GM19328 (cell line): ENCODE results near the gene SLC26A11.

ENCODE experiments used
- ATAC-seq: cut with Tn5 transposase; IDR thresholded peaks from one replicate; pipeline ENCODE4 v1.9.1; 2021; ENCODE audit warnings: mild to moderate bottlenecking, moderate library complexity; ENCODE audit not compliant: unreplicated experiment

Gene SLC26A11

DNA sequence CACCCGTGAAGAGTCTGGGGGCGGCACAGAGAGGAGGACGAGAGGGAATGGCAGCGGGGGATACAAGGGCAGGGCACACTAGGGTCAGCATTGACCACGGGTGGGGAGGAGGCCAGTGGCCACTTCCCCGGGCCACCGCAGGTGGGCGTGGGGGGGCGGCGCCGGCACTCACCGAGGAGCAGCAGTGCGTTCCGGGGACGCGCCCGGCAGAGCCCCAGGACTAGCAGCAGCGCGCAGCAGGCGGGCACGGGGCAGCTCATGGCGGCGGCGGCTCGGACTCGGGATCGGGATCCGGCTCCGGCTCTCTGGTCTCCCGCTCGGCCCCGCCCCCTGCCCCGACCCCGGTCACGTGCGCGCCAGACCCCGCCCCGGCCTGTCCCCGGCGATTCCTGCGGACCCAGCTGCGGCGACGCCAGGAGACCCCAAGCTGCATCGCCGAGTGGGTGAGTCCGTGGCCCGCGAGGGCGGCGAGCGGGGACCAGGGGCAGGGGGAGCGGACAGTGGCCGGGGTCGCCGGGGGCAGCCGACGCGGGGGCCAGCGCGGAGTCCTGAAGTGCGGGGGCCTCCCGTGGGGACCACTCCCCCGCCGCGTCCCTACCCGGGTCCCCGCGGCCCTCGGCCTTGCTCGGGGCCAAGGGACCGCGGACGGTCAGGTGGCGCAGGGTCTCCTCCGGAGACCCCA is at the start of gene SLC26A11, which contains the start of gene SGSH:
Gene SLC26A11, plus strand, starts transcription at position 374 of the 682 bp plus-strand sequence. CDS start 1,134 bp downstream, outside the sequence.
Gene SGSH, minus strand, starts transcription at position 280 of the 682 bp plus-strand sequence. Its CDS starts 20 bp downstream, at position 260.
- no peak for ATAC-seq

DNA sequence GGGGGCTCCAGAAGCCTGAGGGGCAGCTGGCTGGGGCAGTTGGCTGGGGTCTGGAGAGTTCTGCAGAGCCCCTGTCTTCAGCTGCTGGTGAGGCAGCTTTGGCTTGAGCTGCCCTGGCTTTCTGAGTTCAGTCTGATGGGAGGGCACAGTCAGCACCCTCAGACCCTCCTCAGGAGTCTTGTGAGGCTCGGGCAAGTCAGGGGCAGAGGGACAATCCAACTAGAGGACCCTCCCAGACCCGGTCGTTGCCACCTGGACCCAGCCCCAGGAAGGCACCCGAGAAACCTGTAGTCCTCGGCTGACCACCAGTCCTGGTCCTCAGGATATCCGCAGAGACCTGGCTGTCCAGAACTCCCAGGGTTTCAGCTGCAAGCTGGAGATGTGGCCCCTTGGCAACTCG is 48.5 kb upstream of the SLC26A11 start:
- no peak for ATAC-seq

DNA sequence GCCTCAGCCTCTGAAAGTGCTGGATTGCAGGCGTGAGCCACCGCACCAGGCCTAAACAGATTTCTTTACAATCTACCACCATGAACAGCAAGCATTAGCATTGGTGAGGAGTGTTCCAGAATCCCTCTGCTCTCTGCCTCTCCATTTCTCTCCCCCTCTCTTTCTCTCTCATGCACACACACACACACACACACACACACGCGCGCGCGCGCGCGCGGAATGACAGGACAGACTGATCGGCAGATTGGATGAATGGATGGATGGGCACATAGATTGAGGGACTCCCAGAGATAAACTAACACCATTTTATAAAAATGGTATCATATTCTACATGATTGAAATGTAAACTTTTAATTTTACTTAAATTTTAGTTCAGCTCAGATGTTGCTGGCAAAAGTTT is 47.1 kb upstream of the SLC26A11 start:
- no peak for ATAC-seq

DNA sequence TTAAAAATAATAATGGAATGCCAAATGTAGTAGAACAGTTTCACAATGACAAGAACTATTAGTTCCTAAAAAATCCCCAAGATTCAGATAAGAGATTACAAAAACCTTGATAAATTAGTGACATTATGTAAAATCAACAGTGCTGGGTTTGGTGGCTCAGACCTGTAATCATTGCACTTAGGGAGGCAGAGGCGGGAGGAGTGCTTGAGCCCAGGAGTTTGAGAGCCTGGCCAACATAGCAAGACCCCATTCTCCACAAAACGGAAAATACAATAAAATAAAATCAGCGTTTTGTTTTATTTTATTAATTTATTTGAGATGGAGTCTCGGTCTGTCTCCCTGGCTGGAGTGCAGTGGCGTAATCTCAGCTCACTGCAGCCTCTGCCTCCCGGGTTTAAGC is 46.3 kb upstream of the SLC26A11 start:
- no peak for ATAC-seq

DNA sequence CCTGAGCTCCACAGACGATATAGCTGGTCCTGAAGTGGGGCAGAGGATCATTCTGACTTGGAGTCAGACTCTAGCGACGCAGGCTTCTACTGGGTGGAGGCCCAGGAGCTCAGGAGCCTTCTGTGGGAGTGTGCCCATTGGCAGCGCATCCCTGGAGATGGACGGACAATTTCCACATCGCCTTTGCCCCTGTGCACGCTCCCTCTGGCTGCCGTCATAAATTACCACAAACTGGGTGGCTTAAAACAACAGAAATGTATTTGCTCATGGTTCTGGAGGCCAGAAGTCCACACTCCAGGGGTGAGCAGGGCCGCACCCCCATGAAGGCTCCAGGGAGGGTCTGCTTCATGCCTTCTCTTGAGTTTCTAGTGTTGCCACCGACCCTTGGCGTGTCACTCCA is 43.5 kb upstream of the SLC26A11 start:
- no peak for ATAC-seq

DNA sequence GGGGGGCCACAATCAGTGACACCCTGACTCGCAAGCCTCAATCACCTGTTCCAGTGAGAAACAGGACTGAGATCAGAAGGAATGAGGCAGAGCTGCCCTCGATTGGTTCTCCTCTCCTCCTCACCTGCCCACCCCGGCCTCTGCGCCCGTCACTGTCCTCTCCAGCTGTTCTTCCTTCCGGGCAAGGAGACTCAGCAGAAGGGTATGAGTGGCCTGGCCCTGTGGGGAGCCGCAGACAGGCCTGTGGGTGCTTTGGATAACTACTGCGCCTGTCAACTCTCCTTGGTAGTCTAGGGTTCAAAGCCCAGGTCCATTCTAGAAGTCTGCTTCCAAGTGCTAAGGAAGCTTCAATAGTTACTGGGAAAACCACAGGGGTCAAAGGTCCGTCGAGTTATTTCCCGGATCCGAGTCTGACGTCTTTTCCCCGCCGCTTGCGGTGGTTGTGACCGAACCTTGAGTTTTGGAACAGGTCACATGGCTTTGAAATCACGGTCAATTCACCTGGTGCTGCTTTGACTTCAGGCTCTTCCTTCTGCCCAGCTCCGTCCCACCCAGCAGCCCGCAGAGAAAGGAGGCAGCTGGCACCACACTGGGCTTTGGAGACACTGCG is 42.1 kb upstream of the SLC26A11 start:
- no peak for ATAC-seq

DNA sequence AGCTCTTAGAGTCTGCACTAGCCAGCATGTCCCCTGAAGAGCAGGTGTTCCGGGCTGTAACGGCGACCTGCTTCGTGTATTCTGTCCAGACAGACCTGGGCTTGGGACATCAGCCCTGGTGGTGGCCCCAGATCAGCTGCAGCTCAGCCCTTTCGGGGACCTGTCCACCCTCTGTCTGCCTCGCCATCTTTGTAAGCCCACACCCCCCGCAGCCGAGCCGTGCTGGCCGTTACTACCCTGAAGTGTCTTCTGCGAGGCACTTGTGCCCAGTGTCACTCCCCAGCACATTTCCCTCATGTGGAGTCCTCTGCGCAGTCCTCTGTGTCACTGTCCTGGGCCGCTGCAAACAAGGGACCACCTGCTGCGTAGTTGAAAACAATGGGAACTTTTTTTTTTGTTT is 40.0 kb upstream of the SLC26A11 start:
- no peak for ATAC-seq

DNA sequence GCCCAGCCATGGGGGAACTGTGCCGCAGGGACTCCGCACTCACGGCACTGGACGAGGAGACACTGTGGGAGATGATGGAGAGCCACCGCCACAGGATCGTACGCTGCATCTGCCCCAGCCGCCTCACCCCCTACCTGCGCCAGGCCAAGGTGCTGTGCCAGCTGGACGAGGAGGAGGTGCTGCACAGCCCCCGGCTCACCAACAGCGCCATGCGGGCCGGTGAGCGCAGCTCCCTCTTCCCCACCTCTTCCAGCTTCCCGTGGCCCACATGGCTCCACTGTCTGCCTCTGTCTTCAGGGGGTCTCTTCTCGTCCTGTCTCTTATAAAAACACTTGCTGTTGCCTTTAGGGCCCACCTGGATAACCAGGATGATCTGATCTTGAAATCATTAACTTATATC is 38.8 kb upstream of the SLC26A11 start:
- ATAC-seq = no peak

DNA sequence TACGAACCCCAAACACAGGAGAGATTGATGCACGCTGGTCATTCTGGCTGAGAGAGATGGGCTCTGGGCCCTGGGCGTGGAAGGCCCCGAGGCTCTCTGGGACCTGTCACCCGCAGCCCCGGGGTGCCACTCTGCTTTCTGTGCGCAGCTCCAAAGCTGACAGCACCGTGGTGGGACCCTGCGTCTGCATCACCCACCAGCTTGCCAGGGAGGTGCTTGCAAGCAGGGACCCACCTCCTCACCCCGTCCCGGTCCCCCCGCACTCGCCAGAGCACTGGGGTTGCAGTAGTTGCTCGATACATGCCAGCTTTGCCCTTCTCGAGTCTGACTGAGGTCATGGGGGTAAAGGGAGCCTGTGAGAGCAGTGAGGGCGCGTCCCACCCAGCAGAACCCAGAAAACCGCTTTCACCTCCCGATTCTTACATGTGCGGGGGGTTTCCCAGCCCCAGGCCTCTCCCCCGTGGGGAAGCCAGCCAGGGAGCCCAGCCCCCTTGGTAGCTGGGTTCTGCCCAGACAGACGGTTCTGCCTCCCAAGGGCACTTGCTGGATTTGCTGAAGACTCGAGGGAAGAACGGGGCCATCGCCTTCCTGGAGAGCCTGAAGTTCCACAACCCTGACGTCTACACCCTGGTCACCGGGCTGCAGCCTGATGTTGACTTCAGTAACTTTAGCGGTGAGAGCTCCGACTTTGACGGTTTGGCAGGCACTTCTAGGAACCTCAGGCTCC is 37.9 kb upstream of the SLC26A11 start:
- ATAC-seq = no peak

DNA sequence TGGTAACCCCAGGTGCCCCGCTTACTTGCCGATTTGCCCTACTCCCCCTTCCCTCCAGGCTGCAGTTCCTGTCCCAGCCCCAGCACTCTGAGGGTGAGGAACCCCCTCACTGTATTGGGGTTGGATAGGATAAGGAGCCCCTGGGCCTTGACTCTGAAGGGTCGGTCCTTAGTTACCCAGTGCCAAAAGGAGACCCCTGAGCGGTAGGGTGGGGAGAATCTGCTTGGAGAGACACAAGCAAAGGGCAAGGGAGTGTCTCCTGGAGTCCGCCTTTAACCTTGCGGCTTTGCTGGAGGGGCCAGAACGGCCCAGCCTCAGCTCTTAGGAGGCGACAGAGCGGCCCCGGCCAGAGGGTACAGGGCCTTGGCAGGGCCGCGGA is 37.4 kb upstream of the SLC26A11 start:
- ATAC-seq = no peak

DNA sequence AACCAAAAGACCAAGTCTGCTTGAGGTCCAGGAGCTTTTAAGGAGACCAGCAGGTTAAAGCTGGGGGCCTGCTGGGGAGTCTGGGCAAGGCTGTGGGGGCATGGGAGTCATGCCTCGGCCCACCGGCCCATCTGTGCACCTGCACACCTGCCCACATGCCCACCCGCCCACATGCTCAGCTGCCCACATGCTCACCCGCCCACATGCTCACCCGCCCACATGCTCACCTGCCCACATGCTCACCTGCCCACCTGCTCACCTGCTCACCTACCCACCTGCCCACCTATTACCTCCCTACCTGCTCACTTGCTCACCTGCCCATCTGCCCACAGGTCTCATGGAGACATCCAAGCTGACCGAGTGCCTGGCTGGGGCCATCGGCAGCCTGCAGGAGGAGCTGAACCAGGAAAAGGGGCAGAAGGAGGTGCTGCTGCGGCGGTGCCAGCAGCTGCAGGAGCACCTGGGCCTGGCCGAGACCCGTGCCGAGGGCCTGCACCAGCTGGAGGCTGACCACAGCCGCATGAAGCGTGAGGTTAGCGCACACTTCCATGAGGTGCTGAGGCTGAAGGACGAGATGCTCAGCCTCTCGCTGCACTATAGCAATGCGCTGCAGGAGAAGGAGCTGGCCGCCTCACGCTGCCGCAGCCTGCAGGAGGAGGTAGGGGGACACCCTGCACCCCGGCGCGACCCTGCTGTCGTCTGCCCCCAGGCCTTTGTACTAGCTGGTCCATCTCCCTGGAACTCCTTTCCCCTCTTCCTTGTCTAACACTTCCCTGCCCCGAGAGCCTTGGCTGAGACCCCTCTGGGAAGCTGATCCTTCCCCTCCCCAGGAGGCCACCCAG is 36.4 kb upstream of the SLC26A11 start:
- ATAC-seq = no peak

DNA sequence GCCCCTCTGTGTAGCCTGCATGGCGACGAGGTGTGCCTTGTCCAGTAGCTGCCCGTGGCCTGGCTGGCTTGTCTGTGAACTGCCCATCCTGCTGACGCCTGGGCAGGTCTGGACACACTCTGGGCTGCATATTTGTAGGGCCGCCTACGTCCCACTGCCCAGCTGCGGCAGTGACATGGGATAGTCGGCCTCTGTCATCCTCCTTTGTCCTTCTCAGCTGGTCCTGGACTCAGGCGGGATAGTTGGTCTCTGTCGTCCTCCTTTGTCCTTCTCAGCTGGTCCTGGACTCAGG is 35.9 kb upstream of the SLC26A11 start:
- ATAC-seq = no peak

DNA sequence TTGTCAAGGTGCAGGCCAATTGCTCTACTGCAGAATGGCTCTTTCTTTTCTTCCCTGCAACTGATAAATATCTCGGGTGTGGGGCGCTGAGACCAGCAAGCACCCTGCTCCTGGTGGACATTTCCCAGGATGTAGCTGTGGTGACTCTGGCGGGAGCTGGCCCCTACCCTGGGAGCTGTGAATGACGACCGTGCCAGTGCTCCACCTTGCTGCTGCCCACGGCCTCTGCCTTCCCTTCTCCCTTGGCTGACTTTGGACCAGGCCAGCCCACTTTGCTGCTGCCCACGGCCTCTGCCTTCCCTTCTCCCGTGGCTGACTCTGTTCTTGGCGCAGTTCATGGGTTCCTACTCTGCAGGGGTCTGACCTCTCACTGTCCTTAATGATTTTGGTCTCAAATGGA is 34.3 kb upstream of the SLC26A11 start:
- ATAC-seq = no peak

DNA sequence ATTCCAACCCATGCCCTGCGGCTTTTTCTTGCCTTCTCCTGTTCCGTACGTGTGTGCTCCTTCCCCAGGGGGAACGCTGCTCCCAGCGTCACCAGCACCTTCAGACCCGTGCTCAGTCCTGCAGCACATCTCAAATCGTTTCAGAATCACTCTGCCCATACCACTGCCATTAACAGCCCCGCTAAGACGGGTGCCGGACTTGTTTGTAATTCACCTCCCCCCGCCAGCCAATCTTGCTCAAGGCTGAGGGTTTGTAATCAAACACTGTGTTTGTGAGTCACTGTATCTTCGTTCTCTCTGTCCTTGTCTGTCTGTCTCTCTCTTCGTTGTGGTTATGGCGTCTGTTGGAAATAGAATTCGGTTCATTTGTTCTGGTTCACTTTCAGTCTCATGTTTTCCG is 33.1 kb upstream of the SLC26A11 start:
- no peak for ATAC-seq

DNA sequence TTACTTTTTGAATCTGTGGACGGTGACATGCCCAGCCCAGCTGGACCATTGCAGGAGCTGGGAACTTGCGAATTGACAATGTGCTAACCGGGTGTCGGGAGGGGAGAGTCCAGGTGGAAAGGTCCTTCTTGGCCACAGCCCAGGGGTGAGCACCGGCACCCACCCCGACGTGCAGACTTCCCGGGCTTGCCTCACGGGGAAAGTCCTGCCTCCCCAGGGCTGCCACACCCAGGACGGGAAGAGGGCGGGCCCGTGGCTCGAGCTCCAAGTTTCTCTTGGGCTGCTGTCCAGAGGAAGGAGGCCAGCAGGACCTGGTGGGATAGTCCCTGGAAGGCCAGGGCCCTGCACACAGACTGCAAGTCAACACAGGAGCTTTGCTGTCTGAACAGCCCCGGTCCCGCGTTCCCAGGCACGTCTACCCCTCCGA is 32.7 kb upstream of the SLC26A11 start:
- no peak for ATAC-seq

DNA sequence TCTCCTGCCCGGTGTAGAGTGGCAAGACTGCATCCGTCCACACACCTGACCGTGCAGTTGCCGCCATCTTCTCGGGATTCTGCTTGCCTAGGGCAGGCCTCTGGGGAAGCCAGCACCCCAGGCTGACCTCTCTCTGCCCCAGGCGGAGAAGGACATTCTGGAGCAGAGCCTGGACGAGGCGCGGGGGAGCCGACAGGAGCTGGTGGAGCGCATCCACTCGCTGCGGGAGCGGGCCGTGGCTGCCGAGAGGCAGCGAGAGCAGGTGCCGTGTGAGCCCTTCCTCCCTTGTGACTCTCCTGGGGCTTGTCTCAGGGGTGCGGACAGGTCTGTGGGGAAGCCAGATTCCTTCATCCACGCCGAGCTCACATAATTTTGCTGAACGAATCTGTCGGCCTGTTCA is 30.6 kb upstream of the SLC26A11 start:
- ATAC-seq = no peak

DNA sequence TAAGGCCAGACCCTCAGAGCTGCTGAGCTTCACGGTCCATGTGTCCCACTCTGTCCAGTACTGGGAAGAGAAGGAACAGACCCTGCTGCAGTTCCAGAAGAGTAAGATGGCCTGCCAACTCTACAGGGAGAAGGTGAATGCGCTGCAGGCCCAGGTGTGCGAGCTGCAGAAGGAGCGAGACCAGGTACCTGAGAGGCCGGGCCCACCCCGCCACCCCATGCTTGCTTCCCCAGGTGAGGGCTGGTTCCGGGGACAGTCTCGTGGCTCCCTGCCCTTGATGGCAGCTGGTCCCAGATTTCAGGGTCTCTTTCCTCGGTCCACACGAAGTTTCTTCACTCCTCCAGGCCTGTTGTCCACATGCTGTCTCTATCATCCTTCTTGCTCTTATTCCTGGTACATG is 29.5 kb upstream of the SLC26A11 start:
- ATAC-seq = no peak

DNA sequence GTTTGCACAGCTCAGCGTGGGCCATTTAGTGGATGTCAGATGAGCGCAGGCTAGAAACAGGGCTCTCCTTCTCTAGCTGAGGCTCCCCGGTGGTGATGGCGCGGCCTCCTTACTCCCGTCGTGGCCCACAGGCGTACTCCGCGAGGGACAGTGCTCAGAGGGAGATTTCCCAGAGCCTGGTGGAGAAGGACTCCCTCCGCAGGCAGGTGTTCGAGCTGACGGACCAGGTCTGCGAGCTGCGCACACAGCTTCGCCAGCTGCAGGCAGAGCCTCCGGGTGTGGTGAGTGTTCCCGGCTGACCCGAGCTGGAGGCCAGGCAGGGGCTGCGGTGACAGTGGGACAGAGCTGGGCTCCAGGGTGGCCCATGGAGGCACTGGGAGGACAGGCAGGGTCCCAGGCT is 29.0 kb upstream of the SLC26A11 start:
- no peak for ATAC-seq

DNA sequence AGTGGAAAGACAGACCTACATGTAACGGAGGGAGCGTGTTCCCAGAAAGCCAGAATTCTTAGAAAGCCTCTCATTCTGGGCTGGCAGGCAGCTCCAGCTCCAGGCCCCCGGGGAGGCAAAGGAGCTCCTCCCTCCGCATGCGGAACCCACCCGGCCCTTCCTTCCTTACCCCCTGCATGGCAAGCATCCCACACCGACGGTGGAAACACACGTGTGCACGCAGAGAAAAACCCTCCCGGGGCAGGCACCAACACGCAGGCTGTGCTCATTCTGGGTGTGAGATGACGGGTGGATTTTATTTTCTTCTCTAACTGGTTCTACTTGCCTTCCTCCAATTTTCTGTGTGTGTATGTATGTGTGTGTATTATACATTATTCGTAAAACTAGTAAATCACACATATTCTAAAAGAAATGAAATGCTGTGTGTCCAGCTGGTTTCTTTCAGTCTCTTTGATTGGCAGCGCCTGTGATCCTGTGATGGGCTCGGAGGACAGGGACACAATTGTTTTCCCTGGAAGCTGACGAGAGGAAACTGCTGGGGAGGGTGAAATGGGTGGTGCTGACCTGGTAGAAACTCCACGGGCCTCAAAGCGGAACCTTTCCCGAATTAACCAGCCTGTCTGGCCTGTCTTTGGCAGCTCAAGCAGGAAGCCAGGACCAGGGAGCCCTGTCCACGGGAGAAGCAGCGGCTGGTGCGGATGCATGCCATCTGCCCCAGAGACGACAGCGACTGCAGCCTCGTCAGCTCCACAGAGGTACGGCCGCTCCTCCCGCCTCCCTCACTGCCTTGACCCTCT is 28.2 kb upstream of the SLC26A11 start:
- no peak for ATAC-seq

DNA sequence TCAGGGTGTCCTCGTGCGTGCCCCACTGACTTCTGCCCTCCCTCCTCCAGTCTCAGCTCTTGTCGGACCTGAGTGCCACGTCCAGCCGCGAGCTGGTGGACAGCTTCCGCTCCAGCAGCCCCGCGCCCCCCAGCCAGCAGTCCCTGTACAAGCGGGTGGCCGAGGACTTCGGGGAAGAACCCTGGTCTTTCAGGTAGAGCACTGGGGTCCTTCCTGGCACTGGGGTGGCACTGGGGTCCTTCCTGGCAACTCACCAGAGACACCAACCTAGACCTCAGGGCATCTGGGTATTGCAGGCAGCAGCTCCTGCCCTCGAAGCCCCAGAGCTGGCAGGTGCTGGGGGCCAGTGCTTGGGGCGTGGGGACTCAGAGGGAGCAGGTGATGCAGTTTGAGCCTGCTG is 25.1 kb upstream of the SLC26A11 start:
- ATAC-seq = no peak
